ENCODE measurements around the gene PTBP3.

Gene PTBP3

GRCh38 chr9:112338561-112338960, 5.1 kb upstream of the PTBP3 start:
- Histone ChIP-seq H3K27ac (no peak overlapping the region), H3K4me3 (no peak overlapping the region)
- no peak for DNase-seq (ENCODE audit: low spot score)
- TF ChIP-seq CTCF (IDR thresholded peaks at IDR 0.05): no peak

- no peak overlapping the region for H3K27ac ChIP-seq
- TF ChIP-seq CTCF (IDR thresholded peaks at IDR 0.05): no peak
- DNase-seq (ENCODE audit: low spot score): no peak
- H3K4me3 ChIP-seq: no peak overlapping the region
Measured at GRCh38 chr9:112337547-112337946, 4.1 kb upstream of the PTBP3 start.

GRCh38 chr9:112334432-112334841, 1.0 kb upstream of the PTBP3 start:
- peak overlapping the region; percentile 99 for H3K27ac ChIP-seq
- no peak for TF ChIP-seq CTCF (IDR thresholded peaks at IDR 0.05)
- no peak for DNase-seq (ENCODE audit: low spot score)
- peak overlapping the region; percentile 94 for H3K4me3 ChIP-seq

DNA sequence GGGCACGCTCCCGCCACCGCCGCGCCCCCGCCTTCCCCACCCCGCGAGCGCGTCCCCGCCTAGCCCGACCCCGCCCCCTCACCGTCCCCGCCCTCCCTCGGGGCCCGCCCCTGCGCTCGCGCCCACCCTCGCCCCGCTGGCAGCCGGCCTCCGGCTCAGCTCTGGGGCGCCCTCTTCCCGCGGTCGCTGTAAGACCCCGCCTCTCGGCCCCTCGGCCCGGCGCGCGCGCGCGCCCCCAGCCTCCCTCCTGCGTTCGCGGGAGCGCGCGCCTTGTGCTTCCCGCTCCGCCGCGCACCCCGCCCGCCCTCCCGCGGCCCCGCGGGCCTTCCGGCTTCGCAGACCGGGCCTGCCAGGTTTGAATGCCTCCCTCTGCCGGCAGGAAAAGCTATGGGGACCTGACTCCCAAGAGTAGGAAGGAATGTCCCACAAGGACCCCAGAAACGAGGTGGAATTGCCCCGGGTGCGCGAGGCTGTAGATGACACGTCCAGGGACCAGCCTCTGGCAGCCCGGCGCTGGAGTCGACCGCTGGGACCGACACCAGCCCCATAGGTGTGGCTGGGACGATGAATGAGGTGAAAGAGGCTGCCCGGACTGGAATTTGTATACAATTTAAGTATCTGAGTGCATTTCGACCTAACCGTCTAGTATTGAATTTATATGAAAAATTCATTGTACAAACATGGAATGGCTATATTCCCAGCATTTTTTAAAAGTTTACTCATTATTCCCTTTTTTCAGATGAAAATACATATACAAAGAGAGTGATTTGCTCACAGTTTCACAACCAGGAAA, 416 bp upstream of the PTBP3 start:
- peak; percentile 31 for TF ChIP-seq CTCF (IDR thresholded peaks at IDR 0.05)
- peak; percentile 94 for DNase-seq (ENCODE audit: low spot score)
- H3K27ac ChIP-seq: peak overlapping the region; percentile 99

DNA sequence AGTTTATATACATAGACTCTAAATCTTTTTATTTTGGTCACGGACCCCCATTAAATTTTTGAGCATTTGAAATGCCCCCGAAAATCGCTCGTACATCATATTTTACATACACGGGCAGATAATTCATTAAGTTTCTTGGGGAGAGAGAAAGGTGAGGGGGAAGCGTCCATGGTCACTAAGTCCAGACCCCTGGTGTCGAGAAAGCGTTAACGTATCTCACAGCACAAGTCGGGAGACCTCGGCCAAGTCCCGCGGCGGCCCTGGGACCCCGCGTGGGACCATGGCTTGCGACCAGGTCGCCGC, 794 bp downstream of the PTBP3 start:
- no peak for DNase-seq (ENCODE audit: low spot score)
- H3K4me3 ChIP-seq: peak overlapping the region; percentile 94
- peak overlapping the region; percentile 99 for H3K27ac ChIP-seq
- TF ChIP-seq CTCF (IDR thresholded peaks at IDR 0.05): no peak

More for the DNA sequence above, 416 bp upstream of the PTBP3 start:
- H3K4me3 ChIP-seq: peak overlapping the region; percentile 94

DNA sequence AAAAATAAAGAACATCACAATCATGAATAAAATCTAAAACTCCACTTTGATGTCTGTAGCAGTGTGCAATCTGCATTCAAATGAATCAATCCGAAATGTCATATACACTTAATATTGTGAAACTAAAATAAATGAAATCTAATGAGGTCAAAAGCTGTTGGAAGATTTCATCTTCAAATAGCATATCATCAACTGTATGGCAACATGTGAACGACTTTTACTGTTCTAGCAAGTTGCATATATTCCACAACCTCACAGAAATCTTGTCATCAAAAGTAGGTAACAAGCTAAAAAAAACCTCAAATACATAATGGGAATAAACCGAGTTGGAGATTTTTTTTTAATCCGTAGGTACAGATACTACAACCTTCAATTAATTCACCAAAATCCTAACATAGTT, 1.2 kb downstream of the PTBP3 start:
- peak overlapping the region; percentile 99 for H3K27ac ChIP-seq
- TF ChIP-seq CTCF (IDR thresholded peaks at IDR 0.05): no peak
- no peak for DNase-seq (ENCODE audit: low spot score)
- peak overlapping the region; percentile 94 for H3K4me3 ChIP-seq

DNA sequence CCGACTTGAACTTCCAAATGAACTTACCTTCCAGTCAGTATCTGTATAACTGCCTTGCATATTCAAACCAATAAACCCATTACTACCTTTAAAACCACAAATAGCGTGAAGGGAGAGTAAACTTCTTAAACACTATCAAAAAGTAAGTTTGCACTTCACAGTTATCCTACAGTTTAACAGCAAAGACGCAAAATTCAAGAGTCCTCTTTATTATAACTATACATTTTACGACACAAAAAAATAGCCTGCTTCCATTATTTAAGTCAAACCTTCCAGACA, 1.8 kb downstream of the PTBP3 start:
- no peak for TF ChIP-seq CTCF (IDR thresholded peaks at IDR 0.05)
- peak overlapping the region; percentile 94 for H3K4me3 ChIP-seq
- no peak for DNase-seq (ENCODE audit: low spot score)
- no peak overlapping the region for H3K27ac ChIP-seq

Data from coronary artery (tissue), 2 donors.